ENCODE data around the gene CXCL5.

CXCL5 gene

GRCh38 chr4:73984736-73985527 lies 13.5 kb downstream of the CXCL5 start:
- TF ChIP-seq CTCF (IDR thresholded peaks at IDR 0.05): no peak

GRCh38 chr4:73979407-73979957 lies 19.0 kb downstream of the CXCL5 start:
- TF ChIP-seq CTCF (IDR thresholded peaks at IDR 0.05): no peak

- TF ChIP-seq CTCF (IDR thresholded peaks at IDR 0.05): no peak
Measured at GRCh38 chr4:73978886-73979285, 19.6 kb downstream of the CXCL5 start.

- TF ChIP-seq CTCF (IDR thresholded peaks at IDR 0.05): no peak
Measured at GRCh38 chr4:73976716-73977115, 21.8 kb downstream of the CXCL5 start.

- TF ChIP-seq CTCF (IDR thresholded peaks at IDR 0.05): no peak
Measured at GRCh38 chr4:73976217-73976616, 22.3 kb downstream of the CXCL5 start.

- TF ChIP-seq CTCF (IDR thresholded peaks at IDR 0.05): no peak
Measured at GRCh38 chr4:73974352-73974751, 24.1 kb downstream of the CXCL5 start.

GRCh38 chr4:73970945-73971344 lies 27.5 kb downstream of the CXCL5 start:
- TF ChIP-seq CTCF (IDR thresholded peaks at IDR 0.05): no peak
